Raji (cell line): ENCODE results near the gene DPH7.

Experiments used
- POLR2A ChIP-seq: IDR thresholded peaks from 2 replicates; pipeline ENCODE4 v1.6.1; 2011; ENCODE audit warnings: low read depth, low read length, control low read depth; ENCODE audit not compliant: insufficient read depth

DPH7 gene

GRCh38 chr9:137578518-137579258 lies at the start of gene DPH7:
Gene DPH7 (minus strand): TSS chr9:137578925. CDS start chr9:137578777, 148 bp downstream.
- peak; percentile 78 for TF ChIP-seq POLR2A

- no peak for TF ChIP-seq POLR2A
Measured at GRCh38 chr9:137626464-137626863, 47.7 kb upstream of the DPH7 start.

- TF ChIP-seq POLR2A = no peak
Measured at GRCh38 chr9:137621131-137621757, 42.5 kb upstream of the DPH7 start.

GRCh38 chr9:137620581-137620980 lies 41.9 kb upstream of the DPH7 start:
- no peak for TF ChIP-seq POLR2A

DNA sequence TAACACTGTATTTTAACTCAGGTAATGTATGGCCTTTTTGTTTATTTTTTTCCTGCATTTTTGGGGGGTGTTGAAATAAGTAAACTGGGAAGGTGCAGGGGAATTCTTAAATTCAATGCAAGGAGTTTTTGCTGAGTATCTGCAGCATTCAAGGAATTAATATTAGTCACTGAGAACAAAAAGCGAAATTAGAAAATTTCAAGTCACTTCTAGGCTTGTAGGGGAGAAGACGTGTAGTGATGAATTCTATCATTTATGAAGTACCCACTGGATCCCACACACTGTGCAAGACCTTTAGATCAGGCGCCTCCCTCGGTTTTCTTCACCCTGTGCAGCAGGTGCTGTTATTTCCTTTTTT lies 41.3 kb upstream of the DPH7 start:
- no peak for TF ChIP-seq POLR2A

DNA sequence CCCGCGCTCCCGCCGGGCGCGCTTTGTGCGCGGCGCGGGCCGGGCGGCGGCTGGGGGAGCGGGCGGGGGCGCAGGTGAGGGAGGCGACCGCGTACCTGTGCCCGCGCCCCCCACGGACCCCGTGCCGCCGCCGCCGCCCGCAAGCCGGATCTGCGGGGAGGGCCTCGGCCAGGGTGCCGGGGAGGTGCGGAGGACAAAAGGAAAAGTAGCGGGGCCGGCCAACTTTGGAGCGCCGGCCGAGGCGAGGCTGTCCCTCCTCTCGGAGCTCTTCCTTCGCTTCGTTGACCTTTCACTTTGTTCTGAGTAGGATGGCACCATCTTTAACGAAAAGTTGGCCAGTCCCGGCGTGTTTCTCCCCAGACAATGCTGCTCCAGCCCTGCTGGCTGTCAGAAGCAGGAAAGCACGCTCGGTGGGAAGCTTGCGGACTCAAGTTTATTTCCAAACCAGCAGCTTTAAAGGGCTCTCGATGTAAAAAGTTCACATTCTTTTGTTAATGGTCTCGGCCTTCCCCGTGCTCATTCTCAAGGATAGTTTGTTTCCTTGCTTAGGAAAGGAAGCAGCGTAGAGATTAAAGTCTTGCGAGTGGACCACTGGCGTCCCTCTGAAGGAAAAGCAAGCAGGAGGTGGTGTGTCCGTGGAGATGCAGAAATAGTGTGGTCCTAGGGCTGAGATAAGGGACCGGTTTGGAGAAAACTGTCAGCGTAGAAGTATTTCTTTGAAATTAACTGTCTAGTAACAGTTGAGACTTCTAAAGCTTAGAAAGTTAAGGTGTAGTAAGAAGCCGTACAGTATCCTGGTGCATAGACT lies 40.7 kb upstream of the DPH7 start:
- no peak for TF ChIP-seq POLR2A

DNA sequence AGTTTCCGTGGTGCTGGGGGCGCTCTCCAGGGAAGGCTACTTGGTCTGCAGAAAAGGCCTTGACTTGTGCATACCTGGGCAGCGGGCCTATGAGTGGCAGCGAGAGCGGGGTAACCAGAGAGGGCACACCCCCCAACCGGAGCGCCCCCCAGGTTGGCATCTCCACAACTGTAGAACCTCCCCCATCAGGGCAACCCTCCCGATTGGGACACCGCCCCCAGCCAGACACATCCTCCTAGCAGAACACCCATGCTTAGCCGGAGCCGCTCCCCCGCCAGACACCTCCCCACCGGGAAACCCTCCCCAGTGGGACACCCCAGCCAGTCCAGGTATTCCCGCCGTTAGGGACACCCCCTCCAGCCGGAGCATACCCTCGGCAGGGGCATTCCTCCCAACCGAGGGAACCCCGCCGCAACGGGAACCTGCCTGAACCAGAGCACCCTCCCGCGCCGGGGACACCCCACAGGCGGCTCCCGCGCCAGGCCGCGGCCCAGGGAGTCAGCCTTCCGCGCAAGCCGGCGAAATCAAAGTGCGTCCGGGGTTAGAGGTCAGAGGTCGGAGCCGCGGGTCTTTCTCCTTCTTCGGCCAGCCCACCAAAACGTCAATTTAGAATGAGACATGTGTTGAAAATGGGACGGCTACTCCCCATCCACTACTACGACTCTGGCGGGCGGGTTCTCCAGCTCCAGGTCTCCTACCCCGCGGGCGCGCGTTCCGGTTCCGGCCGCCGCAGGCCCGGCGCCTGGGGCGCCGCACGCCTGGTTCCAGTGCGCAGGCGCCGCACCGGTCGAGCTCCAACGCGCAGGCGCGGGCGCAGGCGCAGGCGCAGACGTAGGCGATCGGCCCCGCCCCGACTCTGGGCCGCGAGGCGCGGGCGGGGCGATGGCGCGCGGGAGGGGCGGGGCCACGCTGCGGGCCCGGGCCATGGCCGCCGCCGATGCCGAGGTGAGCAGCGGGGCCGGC lies 39.7 kb upstream of the DPH7 start, which contains the start of gene EHMT1:
EHMT1 (plus strand) TSS at position 901 of the 963 bp plus-strand sequence; CDS start at position 925, 24 bp downstream.
- peak; percentile 68 for TF ChIP-seq POLR2A

GRCh38 chr9:137615387-137615871 lies 36.7 kb upstream of the DPH7 start:
- TF ChIP-seq POLR2A = no peak

GRCh38 chr9:137614631-137615386 lies 36.1 kb upstream of the DPH7 start:
- TF ChIP-seq POLR2A = no peak; the same call in 1 of the 2 replicates

GRCh38 chr9:137613738-137614523 lies 35.2 kb upstream of the DPH7 start:
- peak; percentile 19; the same call in 1 of the 2 replicates for TF ChIP-seq POLR2A

DNA sequence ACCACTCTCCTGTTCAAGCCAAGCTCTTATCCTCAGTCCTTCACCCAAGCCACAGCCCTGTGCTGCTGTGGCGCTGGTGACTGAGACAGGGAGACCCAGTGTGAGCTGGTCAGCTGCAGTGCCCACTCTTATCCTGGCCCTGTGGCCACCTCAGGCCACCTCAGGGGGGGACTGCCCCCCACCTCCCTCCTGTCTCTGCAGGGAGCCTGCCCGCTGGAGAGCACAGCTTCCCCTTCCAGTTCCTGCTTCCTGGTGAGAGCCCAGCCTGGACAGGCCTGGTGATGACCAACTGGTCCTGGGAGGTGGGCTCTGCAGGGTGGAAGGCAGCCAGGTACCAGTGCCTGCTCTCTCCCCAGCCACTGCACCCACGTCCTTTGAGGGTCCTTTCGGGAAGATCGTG lies 34.5 kb upstream of the DPH7 start:
- TF ChIP-seq POLR2A = no peak

DNA sequence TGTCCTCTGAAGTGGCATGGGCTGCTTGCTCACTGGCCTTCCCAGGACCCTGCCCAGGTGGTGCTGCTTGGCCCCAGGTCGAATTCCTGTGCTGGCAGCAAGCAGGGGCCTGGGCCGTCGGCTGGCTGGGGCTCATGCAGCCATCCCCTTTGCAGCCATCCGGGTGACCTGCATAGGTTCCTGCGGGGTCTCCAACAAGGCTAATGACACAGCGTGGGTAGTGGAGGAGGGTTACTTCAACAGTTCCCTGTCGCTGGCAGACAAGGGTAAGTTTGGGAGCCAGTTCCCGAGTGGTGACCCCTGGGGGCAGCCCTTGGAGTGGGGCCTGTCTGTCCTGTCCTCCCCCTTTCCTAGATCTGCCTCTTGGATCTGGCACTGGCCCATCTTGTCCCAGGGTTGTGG lies 34.0 kb upstream of the DPH7 start:
- TF ChIP-seq POLR2A = 0 out of 2 replicates have a peak, but pooled peaks have one; percentile 2
